ENCODE results near the gene GALNT1.
A peak's percentile ranks its signal among the peaks of the same experiment; 100 is the strongest.

Gene GALNT1

DNA sequence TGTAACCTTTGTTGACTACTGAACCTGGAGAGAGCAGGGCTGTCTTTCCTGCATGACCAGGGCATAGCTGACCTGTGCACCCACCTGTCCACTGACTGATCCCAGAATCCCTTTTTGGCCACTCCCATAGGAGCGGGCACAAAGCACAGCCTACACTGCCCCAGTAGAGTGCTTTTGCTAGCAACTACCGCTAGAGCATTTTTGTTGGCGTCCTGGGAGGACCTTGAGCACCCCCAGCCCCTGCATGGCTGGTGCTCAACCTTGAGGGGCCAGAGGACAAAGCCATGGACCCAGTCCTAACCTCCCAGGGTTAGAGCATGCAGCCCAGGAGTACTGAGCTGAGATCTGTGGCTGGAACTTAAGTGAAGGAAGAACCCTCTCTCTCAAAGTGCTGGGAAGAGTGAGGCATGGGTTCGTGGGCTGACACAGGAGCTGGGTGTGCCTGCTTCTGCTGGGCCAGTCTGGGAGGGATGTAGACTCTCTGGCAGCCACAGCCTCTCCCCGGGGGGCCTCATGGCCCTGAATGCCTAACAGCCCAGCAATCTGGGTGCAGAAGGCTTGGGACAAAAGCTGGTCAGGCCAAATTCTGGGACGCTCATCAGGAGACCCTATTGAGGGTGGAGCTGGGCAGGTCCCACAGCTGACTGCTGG is 140.0 kb downstream of the GALNT1 start:
- DNase-seq (ENCODE audit: low read depth) = no peak

DNA sequence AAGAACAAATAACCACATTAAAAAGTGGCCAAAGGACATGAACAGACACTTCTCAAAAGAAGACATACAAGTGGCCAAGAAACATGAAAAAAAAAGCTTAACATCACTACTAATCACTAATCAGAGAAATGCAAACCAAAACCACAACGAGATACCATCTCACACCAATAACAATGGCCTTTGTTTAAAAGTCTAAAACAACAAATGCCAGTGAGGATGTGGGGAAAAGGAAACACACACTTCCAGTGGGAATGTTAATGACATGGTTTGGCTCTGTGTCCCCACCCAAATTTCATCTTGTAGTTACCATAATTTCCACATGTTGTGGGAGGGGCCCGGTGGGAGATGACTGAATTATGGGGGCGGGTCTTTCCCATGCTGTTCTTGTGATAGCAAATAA is 147.1 kb downstream of the GALNT1 start:
- no peak for DNase-seq (ENCODE audit: low read depth)

DNA sequence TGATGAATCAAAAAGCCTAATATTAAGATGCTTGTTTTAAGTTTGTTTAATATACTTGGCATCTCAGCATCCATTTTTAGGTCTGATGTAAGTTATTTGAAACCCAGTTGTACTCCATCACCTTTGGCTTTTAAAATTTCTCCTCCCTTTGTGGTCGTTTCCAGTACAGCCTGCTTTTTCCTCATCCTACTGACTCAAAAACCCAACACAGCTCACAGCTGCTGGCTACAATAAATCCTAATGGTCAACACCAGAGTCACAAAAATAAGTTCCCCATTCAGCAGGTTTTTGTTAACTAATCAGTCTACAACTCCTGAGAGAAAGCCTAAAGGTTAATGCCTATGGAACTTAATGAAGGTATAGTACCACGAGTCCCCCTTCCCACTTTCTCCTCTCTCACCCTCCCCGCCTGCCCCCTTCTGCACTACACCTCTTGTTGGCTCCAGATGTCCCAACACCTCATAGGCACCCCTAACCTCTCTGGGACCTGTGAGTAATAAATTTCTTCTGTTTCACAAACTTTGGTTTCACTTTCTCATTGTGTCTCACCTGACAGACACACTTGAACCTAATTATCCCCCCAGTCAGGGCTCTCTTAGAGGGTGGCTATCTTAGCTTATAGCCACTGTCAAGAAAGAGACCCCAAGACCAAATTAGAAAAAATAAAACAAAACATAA is 148.6 kb downstream of the GALNT1 start:
- DNase-seq (ENCODE audit: low read depth) = no peak

DNA sequence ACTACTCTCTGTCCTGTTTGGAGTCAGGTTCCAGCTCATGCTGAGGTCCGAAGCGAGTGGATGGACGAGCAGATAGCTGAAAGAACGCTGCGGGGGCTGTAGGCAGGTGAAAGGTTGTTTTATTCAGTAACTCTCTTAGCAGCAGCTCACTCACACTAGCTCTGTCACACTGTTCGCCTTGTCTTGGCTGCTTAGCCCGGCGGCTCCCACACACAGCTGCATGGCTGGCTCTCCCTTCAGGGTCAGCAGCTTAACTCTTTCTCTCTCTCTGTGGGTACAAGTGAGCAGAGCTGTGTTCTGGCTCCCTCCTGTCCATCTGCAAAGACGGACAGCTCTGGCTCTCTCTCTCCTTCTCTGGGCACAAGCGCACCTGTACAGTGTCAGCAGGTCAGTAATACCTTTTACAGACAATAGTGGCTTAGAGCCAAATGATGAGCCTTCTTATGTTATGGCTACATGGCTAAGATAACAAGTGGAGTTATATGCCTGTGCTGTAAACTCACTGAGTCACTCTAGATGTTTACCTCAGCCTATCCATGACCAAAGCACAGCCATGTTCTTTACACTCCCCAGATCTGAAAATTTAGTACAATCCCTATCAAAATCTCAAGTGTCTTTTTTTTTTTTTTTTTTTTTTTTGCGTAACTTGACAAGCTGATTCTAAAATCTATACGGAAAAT is 149.3 kb downstream of the GALNT1 start:
- no peak for DNase-seq (ENCODE audit: low read depth)

DNA sequence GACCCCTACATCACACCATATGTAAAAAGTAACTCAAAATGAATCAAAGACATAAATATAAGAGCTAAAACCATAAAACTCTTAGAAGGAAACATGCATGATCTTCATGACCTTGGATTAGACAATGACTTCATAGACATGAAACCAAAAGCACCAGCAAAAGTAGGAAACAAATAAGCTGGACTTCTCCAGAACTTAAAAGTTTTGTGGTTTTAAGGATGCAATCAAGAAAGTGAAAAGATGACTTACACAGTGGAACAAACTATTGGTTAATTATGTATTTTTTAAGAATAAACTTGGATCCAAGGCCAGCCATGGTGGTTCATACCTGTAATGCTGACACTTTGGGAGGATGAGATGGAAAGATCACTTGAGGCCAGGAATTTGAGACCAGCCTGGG is 150.2 kb downstream of the GALNT1 start:
- no peak for DNase-seq (ENCODE audit: low read depth)

DNA sequence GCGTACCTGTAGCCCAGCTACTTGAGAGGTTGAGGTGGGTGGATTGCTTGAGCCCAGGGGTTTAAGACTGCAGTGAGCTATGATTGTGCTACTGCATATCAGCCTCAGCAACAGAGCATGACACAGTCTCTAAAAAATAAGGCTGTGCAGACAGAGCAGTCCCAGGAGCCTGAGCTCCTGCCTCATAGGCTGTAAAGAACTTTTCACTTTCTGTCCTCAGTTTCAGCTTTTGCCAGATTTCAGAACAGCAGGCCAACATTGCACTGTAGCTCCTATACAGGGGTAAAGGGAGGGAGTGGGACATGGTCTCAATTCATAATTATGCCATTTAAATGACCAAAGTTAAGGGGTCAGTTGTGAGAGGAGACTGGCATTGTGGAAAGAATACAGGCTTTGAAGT is 150.6 kb downstream of the GALNT1 start:
- DNase-seq (ENCODE audit: low read depth) = no peak

DNA sequence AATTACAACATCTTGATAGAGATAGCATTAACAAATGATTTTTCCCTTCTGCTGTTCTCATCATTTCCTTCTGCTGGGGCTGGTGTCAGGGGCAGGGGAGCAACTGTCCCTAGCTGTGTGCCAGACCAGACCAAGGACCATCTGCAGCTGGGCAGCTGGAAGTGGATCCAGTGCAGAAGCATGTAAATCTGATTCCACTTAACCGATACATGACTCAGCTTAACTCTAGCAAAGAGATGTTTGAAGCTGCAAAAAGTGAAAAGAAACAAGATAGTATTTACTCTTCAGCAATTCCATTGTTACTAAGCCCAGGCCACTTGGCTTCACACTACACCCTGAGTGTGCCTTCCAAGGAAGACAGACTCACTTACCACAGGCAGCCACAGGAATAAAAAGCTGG is 151.1 kb downstream of the GALNT1 start:
- DNase-seq (ENCODE audit: low read depth) = no peak

DNA sequence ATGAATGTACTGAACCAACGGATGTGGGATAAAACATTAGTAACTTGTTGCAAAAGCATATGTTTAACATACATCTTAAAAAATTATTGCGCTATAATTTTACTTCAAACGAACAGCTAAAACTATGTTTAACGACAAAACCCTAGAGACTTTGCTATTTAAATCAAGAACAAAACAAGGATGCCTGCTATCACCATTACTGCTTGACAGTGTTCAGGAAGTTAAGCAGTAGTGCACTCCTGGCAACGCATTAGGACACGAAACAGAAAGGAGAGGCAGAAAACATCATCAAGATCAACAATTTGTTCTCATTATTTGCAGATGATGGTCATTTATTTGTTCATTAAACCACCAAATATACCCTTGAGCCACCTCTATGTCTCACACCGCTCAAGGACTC is 151.9 kb downstream of the GALNT1 start:
- no peak for DNase-seq (ENCODE audit: low read depth)

DNA sequence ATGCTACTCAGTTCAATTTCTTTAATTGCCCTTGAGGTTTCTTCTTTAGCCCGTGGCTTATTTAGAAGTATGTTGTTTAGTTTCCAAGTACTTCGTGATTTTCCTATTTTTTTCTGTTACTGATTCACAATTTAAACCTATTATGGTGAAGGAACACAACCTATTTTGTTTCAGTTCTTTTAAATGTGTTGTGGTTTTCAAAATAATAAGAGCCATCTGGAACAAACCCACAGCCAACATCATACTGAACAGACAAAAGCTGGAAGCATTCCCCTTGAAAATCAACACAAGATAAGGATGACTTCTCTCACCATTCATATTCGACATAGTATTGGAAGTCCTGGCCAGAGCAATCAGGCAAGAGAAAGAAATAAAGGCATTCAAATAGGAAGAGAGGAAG is 155.2 kb downstream of the GALNT1 start:
- DNase-seq (ENCODE audit: low read depth) = no peak

DNA sequence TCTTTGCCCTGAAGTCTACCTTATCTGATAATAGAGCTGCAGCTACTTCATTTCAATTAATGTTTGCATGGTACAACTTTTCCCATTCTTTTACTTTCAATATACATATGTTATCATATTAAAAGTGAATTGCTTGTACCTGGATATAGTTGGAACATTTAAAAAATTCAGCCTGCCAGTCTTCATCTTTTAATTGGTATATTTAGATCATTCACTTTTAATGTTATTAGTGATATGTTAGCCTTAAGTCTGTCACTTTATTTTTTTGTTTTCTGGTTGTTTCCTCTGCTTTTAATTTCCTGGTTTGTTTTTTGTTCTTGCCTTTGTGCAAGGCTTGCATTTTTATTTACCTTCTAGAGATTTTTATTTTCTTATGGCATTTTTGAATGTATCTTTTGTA is 158.2 kb downstream of the GALNT1 start:
- no peak for DNase-seq (ENCODE audit: low read depth)

DNA sequence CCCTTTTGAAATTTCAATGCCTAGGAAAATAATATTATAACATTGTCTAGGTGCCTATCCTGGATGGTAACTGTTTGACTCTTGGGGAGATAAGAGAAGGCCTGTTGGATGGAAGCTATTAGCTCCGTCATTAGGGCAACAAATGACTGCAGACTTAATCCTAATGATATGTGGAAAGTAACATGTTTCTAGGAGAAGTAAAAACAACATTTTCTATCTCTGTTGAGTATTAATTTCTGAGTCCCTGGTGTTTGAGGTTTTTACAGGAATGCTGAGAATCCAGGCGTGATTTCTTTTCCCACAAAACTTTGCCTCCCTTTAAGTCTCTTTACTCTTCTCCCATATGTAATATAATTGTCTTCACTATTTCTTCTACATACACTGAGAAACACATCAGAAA is 159.1 kb downstream of the GALNT1 start:
- peak; percentile 18 for DNase-seq (ENCODE audit: low read depth)

DNA sequence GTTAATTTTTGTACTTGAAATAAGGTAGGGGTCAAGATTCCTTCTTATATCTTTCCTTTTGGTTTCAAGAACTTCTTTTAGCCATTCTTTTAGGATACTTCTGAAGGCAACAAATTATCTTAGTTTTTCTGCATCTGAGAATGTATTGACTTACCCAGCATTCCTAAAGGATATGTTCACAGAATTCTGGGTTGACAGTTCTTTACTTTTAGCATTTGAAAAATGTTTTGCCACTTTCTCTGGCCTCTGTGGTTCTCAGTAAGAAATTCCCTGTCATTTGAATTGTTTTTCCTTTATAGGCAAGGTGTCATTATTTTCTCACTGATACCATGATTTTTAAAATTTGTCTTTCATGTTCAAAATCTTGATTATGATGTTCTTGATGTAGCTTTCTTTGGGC is 162.4 kb downstream of the GALNT1 start:
- no peak for DNase-seq (ENCODE audit: low read depth)

DNA sequence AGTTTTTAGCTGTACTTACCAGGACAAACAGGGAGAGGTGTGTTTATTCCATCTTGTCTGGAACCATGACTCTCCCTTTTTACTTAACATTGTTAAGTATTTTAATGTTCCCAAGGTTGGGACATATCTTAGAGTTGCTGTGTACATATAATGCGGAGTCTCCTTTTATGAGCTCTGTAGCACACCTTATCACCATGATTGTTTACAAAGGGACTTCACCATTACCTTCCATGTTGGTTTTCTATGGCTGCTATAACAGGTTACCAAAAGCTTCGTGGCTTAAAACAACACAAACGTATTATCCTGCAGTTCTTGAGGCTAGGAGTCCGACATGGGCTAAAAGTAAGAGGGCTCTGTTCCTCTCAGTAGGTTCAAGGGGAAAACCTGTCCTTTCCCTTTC is 164.3 kb downstream of the GALNT1 start:
- DNase-seq (ENCODE audit: low read depth) = no peak

DNA sequence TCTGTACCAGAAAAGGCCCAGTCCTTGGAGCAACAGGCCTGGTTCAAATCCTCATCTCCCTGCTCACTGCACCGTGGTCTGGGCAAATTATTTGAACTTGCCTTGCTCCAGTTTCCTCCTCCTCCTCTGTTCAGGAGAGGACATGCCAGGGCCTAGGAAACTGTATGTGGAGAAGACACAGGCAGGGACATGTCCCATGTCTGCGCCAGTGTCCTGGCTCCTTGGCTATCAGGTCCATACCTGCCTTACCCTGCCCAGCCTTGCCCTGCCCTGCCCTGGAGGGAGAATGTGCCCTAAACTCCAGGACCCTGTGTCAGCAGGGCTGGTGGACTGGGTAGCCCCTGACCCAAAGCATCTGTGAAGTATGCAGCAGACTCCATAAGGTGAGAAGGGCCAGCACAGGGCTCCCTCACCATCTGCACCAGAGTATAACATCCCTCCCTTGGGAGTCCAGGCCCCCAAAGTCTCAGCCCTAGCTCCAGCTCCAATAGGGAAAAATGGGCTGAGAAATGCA is 165.3 kb downstream of the GALNT1 start:
- DNase-seq (ENCODE audit: low read depth) = no peak

DNA sequence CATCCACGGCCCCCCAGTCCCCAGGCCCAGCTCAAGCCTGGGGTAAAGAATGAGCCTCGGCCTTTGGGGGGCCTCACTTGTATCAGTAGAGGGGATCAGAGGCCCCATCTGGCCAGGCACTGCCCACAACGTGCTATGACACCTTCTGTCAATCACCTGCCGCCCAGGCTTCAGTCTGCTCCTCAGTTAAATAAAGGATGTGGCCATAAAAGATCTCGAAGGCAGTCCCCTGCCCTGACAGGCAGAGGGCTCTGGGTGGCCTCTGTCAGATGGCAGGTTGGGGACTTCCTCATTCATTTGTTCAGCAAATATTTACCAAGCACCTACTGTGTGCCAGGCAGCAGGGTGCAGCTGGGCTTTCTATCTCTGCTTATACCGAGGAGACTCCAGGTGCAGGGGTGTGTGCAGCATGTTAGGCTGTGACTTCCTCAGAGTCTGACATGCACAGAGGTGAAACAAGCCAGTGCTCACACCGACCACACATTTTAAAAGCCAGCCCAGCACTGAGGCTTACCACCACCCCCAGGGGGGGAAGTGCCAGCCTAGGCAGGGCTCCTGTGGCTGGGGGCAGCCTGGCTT is 166.4 kb downstream of the GALNT1 start:
- no peak for DNase-seq (ENCODE audit: low read depth)

DNA sequence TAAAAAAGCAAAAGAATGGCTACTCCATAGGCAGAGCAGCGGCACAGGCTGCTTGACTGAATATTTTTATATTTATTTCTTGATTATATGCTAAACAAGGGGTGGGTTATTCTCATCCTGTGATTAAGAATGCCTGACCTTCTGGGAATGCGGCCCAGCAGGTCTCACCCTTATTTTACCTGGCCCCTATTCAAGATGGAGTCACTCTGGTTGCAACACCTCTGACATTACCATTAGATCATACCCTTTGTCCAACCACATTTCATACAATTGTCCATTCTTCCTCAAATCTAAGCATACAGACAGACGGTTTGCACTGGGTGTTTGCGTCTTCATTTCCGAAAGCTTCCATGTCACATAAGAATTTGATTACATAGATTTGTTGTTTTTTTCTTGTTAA is 168.2 kb downstream of the GALNT1 start:
- DNase-seq (ENCODE audit: low read depth) = no peak

DNA sequence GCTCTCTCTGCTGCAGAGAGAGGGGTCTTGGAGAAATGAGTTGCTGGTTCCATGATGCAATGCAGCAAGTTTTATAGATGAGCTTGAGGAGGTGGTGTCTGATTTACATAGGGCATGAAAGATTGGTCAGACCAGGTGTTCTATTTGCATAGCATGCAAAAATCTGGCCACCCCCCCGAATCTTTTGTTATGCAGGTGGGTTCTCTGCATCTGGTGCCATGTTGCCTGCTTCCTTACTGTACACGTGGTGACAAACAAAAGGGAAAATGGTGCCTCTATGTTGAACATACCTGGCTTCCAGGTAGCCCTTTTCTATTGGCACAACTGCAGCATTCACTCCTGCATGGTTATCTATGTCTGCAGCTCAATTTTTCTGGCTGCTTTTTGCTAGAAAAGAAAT is 169.4 kb downstream of the GALNT1 start:
- DNase-seq (ENCODE audit: low read depth) = no peak

DNA sequence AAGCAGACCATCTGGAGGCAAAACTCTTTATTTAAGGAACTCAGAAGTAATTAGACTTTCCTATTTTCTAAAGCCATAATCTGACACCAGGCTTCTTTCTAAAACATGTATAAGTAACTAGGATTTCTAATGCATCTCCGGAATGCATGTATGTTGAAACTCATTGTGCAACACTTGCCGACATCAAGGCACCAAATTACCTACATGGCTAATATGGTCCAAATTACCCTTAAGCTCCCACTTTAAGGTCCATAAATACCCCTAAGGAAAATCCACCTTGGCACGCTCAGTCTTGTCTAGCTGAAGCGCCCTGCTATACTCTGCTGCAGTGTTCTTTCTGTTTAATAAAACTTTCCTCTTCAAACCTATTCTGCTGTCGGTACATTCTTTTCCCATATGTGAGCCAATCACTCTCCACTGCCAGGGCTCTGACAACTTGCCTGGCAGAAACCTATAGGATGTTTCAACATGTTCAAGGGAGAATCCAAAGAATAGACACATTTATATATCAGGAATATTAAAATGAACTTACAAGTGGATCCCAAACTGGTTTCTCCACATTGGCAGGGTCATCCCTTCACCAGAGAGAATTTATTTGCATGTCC is 171.9 kb downstream of the GALNT1 start:
- DNase-seq (ENCODE audit: low read depth) = no peak

DNA sequence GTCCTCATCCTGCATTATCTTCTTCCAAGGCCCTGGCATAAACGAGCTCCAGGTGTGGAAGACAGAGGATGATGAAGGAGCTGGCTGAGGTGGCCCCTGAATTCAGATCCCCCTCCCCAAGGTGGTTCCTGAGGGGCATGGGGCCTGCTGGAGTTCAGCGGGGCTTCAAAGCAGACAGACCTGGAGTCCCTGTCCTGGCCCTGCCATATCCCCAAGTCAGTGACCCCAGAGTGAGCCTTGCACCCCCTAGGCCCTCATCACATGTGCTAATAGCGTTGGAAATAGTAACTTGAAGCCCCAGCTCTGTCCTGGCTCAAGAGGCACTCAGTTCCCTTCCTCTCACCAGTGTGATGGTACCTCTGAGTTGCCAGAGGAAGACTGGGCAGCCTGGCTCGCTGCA is 172.9 kb downstream of the GALNT1 start:
- DNase-seq (ENCODE audit: low read depth) = no peak

DNA sequence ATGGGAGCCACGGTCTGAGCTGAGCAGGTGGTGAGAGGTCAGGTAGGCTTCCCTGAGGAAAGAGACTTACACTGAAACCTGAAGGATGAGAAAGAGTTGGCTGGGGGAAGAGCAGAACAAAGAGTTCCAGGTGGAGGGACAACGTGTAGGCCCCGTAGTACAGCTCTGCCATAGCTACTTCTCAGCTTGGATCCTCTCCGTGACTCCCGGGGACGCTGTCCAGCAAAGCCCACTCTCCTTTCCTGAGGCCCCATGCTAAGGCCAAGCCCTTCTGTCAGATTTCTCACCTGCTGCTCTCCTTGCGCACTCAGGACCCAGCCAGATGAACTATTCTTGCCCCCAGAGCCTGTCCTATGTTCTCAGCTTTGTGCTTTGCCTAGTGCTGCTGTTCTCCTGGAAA is 173.8 kb downstream of the GALNT1 start:
- no peak for DNase-seq (ENCODE audit: low read depth)

DNA sequence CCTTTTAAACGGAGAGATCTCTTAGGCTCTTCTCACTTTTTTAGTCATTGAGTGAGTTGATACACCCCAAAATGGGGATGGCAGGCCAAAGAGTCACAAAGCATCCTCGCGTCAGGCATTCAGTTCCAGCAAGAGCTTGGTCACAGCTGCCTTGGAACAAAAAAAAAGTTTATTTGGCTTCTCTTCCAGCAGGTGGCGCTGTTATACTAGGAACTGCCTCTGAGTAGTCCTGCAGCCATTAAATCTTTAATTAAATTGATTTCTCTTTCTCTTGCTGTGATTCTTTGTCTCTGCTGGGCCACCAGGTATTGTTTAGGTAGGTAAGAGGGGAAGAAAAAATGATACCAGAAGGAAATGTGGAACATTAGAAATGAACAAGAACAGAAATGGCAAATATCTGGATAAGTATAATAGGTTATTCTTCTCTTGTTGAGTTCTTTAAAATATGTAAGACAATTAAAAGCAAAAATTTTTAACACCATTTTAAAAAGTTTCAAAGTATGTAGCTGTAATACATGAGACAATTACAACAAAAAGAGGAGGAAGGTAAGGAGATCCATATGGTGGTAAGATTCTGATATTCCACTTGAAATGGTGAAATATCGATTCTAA is 175.1 kb downstream of the GALNT1 start:
- DNase-seq (ENCODE audit: low read depth) = no peak
